Iris pigment epithelial cell (primary cell): ENCODE results near the gene SPSB4.

Experiments
- DNase-seq: peaks from one replicate; pipeline ENCODE4 v3.0.0-alpha.2; 2011; ENCODE audit warnings: low read depth

SPSB4 gene

GRCh38 chr3:141076036-141076773 is 25.1 kb downstream of the SPSB4 start:
- DNase-seq = no peak

GRCh38 chr3:141076797-141077571 is 25.8 kb downstream of the SPSB4 start:
- DNase-seq = peak; percentile 35

- DNase-seq = no peak
Observed at GRCh38 chr3:141077631-141078030, 26.5 kb downstream of the SPSB4 start.

GRCh38 chr3:141078200-141078599 is 27.1 kb downstream of the SPSB4 start:
- DNase-seq = no peak

GRCh38 chr3:141080431-141080830 is 29.3 kb downstream of the SPSB4 start:
- DNase-seq = no peak

GRCh38 chr3:141081141-141081795 is 30.1 kb downstream of the SPSB4 start:
- DNase-seq = no peak

- DNase-seq = no peak
Observed at GRCh38 chr3:141082064-141082463, 30.9 kb downstream of the SPSB4 start.

GRCh38 chr3:141083226-141083625 is 32.1 kb downstream of the SPSB4 start:
- no peak for DNase-seq

- no peak for DNase-seq
Observed at GRCh38 chr3:141083836-141084649, 32.9 kb downstream of the SPSB4 start.

GRCh38 chr3:141085343-141086070 is 34.4 kb downstream of the SPSB4 start:
- no peak for DNase-seq

- DNase-seq = no peak
Observed at GRCh38 chr3:141086188-141086587, 35.0 kb downstream of the SPSB4 start.

GRCh38 chr3:141087076-141087777 is 36.1 kb downstream of the SPSB4 start:
- no peak for DNase-seq

GRCh38 chr3:141087778-141088130 is 36.6 kb downstream of the SPSB4 start:
- DNase-seq = no peak

GRCh38 chr3:141089339-141090152 is 38.4 kb downstream of the SPSB4 start:
- DNase-seq = no peak

- no peak for DNase-seq
Observed at GRCh38 chr3:141091426-141091825, 40.3 kb downstream of the SPSB4 start.

GRCh38 chr3:141092663-141093062 is 41.5 kb downstream of the SPSB4 start:
- no peak for DNase-seq

GRCh38 chr3:141093397-141093796 is 42.2 kb downstream of the SPSB4 start:
- DNase-seq = no peak

GRCh38 chr3:141093971-141094684 is 43.0 kb downstream of the SPSB4 start:
- DNase-seq = no peak
